ENCODE results near the gene EHD4. TPM values are rescaled to one million over a fixed set of nuclear protein-coding genes. Genes with fewer than 3 reads are reported as not detected.

The EHD4 gene
- polyA plus RNA-seq, 1 of the 3 experiments (the other 2 are of a cell fraction): 17.5 TPM

DNA sequence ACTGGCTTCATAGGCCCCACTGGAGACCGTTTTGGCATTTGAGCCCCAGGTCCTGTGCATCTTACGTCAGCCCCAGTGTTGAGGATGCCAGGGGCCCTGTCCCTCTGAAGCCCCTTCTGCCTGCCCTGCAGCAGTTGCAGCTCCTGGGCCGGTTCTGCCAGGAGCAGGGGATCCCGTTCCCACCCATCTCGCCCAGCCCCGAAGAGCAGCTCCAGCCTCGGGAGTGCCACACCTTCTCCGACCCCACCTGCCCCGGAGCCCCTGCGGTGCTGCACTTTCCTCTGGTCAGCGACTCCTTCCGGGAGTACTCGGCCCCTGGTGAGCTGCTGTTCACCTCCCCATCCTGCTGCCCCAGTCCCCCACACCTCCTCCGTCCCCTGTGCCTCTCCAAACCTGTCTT lies 125.2 kb downstream of the EHD4 start:
- 86% methylated on average over 4 of the region's 14 CpGs for WGBS (ENCODE audit: low lambda C conversion rate)

More for the DNA sequence above, 125.2 kb downstream of the EHD4 start:
- H2AFZ ChIP-seq (ENCODE audit: low read depth): no peak overlapping the region
- H3K4me1 ChIP-seq (ENCODE audit: control insufficient read depth in 1 of 2, insufficient read depth in 2 of 2, low read depth in 1 of 2, low read length in 1 of 2): peaks cover 0 to 12% of the 10 kb centered on the region in 2 experiments; a peak in 1 of 4 replicates
- no peak overlapping the region for H3K4me3 ChIP-seq (ENCODE audit: low read depth in 2 of 2, low read length in 1 of 2)
- CTCF ChIA-PET: interaction anchor here (1.2 to 1.3 kb wide), 2 partner anchors 13 to 35 kb away, joined by 3 read pairs; no protein-coding TSS in a partner anchor
- H3K9ac ChIP-seq: no peak overlapping the region
- no peaks in the 10 kb centered on the region for H4K20me1 ChIP-seq (ENCODE audit: insufficient read depth)
- no peaks in the 10 kb centered on the region for H3K9me3 ChIP-seq
- DNase-seq: no peak
- TF ChIP-seq TEAD4 (IDR thresholded peaks at IDR 0.05; ENCODE audit: borderline replicate concordance, insufficient read depth): no peak
- no peak for TF ChIP-seq SIN3A (IDR thresholded peaks at IDR 0.05; ENCODE audit: borderline replicate concordance, low read depth, low read length)
- TF ChIP-seq RCOR1 (IDR thresholded peaks at IDR 0.05; ENCODE audit: low read length): no peak
- TF ChIP-seq NRF1 (IDR thresholded peaks at IDR 0.05; ENCODE audit: low read depth, low read length): no peak
- TF ChIP-seq MEF2A (IDR thresholded peaks at IDR 0.05; ENCODE audit: borderline replicate concordance, low read depth): no peak
- no peak for TF ChIP-seq TCF12 (IDR thresholded peaks at IDR 0.05)
- TF ChIP-seq, protein P1, sequence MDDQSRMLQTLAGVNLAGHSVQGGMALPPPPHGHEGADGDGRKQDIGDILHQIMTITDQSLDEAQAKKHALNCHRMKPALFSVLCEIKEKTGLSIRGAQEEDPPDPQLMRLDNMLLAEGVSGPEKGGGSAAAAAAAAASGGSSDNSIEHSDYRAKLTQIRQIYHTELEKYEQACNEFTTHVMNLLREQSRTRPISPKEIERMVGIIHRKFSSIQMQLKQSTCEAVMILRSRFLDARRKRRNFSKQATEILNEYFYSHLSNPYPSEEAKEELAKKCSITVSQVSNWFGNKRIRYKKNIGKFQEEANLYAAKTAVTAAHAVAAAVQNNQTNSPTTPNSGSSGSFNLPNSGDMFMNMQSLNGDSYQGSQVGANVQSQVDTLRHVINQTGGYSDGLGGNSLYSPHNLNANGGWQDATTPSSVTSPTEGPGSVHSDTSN (IDR thresholded peaks at IDR 0.05): no peak
- TF ChIP-seq SMC3 (IDR thresholded peaks at IDR 0.05; ENCODE audit: low read depth, low read length): no peak
- TF ChIP-seq RXRA (IDR thresholded peaks at IDR 0.05; ENCODE audit: borderline replicate concordance, low read depth): no peak
- no peak for TF ChIP-seq GABPA (IDR thresholded peaks at IDR 0.05; ENCODE audit: low read depth)
- TF ChIP-seq EP300 (IDR thresholded peaks at IDR 0.05; ENCODE audit: borderline replicate concordance in 1 of 2, low read depth in 1 of 2, low read length in 1 of 2): no peak
- no peak for TF ChIP-seq TAF1 (IDR thresholded peaks at IDR 0.05; ENCODE audit: borderline replicate concordance, low read depth, low read length)
- TF ChIP-seq, protein P2, sequence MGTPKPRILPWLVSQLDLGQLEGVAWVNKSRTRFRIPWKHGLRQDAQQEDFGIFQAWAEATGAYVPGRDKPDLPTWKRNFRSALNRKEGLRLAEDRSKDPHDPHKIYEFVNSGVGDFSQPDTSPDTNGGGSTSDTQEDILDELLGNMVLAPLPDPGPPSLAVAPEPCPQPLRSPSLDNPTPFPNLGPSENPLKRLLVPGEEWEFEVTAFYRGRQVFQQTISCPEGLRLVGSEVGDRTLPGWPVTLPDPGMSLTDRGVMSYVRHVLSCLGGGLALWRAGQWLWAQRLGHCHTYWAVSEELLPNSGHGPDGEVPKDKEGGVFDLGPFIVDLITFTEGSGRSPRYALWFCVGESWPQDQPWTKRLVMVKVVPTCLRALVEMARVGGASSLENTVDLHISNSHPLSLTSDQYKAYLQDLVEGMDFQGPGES (IDR thresholded peaks at IDR 0.05; ENCODE audit: low read depth, low read length): no peak
- H3K4me2 ChIP-seq: no peak overlapping the region
- peaks cover 0 to 12% of the 10 kb centered on the region in 2 experiments for H3K36me3 ChIP-seq (replicated peaks in 1 of 2; ENCODE audit: control insufficient read depth in 1 of 2, insufficient read depth in 2 of 2, low read length in 1 of 2)
- H3K27me3 ChIP-seq (ENCODE audit: insufficient read depth): no peaks in the 10 kb centered on the region
- POLR2A ChIA-PET: no interaction called here
- H3F3A ChIP-seq (replicated peaks; ENCODE audit: insufficient read depth): no peaks in the 10 kb centered on the region
- H3K9me2 ChIP-seq: no peaks in the 10 kb centered on the region
- H3K27ac ChIP-seq (ENCODE audit: low read depth in 2 of 2, low read length in 1 of 2): no peak overlapping the region
- H3K79me2 ChIP-seq (ENCODE audit: insufficient read depth): no peaks in the 10 kb centered on the region

Small RNA genes within 50 kb of the gene (small RNA-seq; reads per million reads assigned to genes)
- gene MIR4310 (0 reads per million in 7 experiments), gene RNA5SP393 (0 reads per million in 7 experiments)

Other genes with a start within 250 kb of the EHD4 start
- 5.2 and 6.7 TPM in 2 replicates for gene MAPKBP1, start 198.1 kb downstream of the EHD4 start, polyA plus RNA-seq (2012; rRNA removed)
- 6.5 and 6.8 TPM in 2 replicates for gene JMJD7, start 144.5 kb downstream of the EHD4 start, polyA plus RNA-seq (2012; rRNA removed)
- 5.3 and 6.1 TPM in 2 replicates for gene PLA2G4B, start 133.7 kb downstream of the EHD4 start, polyA plus RNA-seq (2012; rRNA removed)
- 0.23 TPM in 2 replicates for gene SPTBN5, start 78.5 kb downstream of the EHD4 start, polyA plus RNA-seq (2012; rRNA removed)
- gene PLA2G4E, start 48.5 kb upstream of the EHD4 start, polyA plus RNA-seq (2012; rRNA removed): not detected in 2 replicates
- gene PLA2G4D, start 122.0 kb upstream of the EHD4 start, polyA plus RNA-seq (2012; rRNA removed): not detected in 2 replicates
- not detected in 2 replicates for gene PLA2G4F, start 184.1 kb upstream of the EHD4 start, polyA plus RNA-seq (2012; rRNA removed)
- gene VPS39, start 235.7 kb upstream of the EHD4 start, polyA plus RNA-seq (2012; rRNA removed): 61.1 and 68.4 TPM in 2 replicates

Data from SK-N-SH (cell line).